ENCODE measurements around the gene FADS2. TPM values are rescaled to one million over a fixed set of nuclear protein-coding genes. Genes with fewer than 3 reads are reported as not detected.

The FADS2 gene
- total and polyA plus RNA-seq, 7 donors, result 3.6 to 50.2 (median 21.7) TPM

GRCh38 chr11:61907871-61908729 lies 80.0 kb downstream of the FADS2 start:
- intact Hi-C loops (cut with DNase I), result no loop called here
- peak overlapping the region in 1 of 4 donors; percentile 40 for H3K27ac ChIP-seq
- TF ChIP-seq POLR2A (IDR thresholded peaks at IDR 0.05), result no peak
- no peak for TF ChIP-seq CTCF (IDR thresholded peaks at IDR 0.05)
- no peak for TF ChIP-seq EP300 (IDR thresholded peaks at IDR 0.05)
- TF ChIP-seq POLR2AphosphoS5 (IDR thresholded peaks at IDR 0.05), result no peak
- H3K27me3 ChIP-seq, result no peaks in the 10 kb centered on the region
- no peaks in the 10 kb centered on the region for H3K9me3 ChIP-seq
- peaks cover 0 to 27% (median 4%) of the 10 kb centered on the region in 4 donors for H3K4me1 ChIP-seq
- H3K4me3 ChIP-seq, result no peak overlapping the region
- H3K36me3 ChIP-seq, result peaks cover 0 to 41% (median 4%) of the 10 kb centered on the region in 4 donors
- no peak for DNase-seq
- WGBS, 2 donors, result 90 to 93% methylated on average over 21 of the region's 21 CpGs

- Histone ChIP-seq H3K9me3 (no peaks in the 10 kb centered on the region), H3K4me1 (peaks cover 0 to 32% (median 4%) of the 10 kb centered on the region in 4 donors), H3K27ac (peak overlapping the region; percentile 17 to 41 (median 31)), H3K4me3 (no peak overlapping the region), H3K27me3 (no peaks in the 10 kb centered on the region), H3K36me3 (peaks cover 0 to 38% (median 4%) of the 10 kb centered on the region in 4 donors)
- no peak for DNase-seq
- intact Hi-C loops (cut with DNase I), result no loop called here
- no peak for TF ChIP-seq POLR2AphosphoS5 (IDR thresholded peaks at IDR 0.05)
- no peak for TF ChIP-seq POLR2A (IDR thresholded peaks at IDR 0.05)
- no peak for TF ChIP-seq CTCF (IDR thresholded peaks at IDR 0.05)
- no peak for TF ChIP-seq EP300 (IDR thresholded peaks at IDR 0.05)
- 78 to 83% methylated on average over 10 of the region's 10 CpGs for WGBS, 2 donors
Observed at GRCh38 chr11:61908730-61909316, 80.7 kb downstream of the FADS2 start.

GRCh38 chr11:61910187-61911127 lies 82.4 kb downstream of the FADS2 start:
- peak; percentile 71 for DNase-seq
- Histone ChIP-seq H3K36me3 (peaks cover 0 to 24% (median 4%) of the 10 kb centered on the region in 4 donors), H3K9me3 (no peaks in the 10 kb centered on the region), H3K4me1 (peaks cover 0 to 32% (median 4%) of the 10 kb centered on the region in 4 donors), H3K27ac (peak overlapping the region; percentile 24 to 58 (median 40)), H3K4me3 (no peak overlapping the region), H3K27me3 (no peaks in the 10 kb centered on the region)
- intact Hi-C loops (cut with DNase I), result no loop called here
- WGBS, 2 donors, result 85 to 90% methylated on average over 13 of the region's 13 CpGs
- TF ChIP-seq POLR2AphosphoS5 (IDR thresholded peaks at IDR 0.05), result no peak
- no peak for TF ChIP-seq POLR2A (IDR thresholded peaks at IDR 0.05)
- TF ChIP-seq CTCF (IDR thresholded peaks at IDR 0.05), result no peak
- no peak for TF ChIP-seq EP300 (IDR thresholded peaks at IDR 0.05)

- Histone ChIP-seq H3K4me3 (no peak overlapping the region), H3K4me1 (peaks cover 0 to 32% (median 4%) of the 10 kb centered on the region in 4 donors), H3K9me3 (no peaks in the 10 kb centered on the region), H3K27ac (peak overlapping the region; percentile 38 to 58 (median 40)), H3K36me3 (peaks cover 0 to 17% (median under 1%) of the 10 kb centered on the region in 4 donors), H3K27me3 (no peaks in the 10 kb centered on the region)
- peak; percentile 61 for DNase-seq
- TF ChIP-seq POLR2A (IDR thresholded peaks at IDR 0.05), result no peak
- no peak for TF ChIP-seq CTCF (IDR thresholded peaks at IDR 0.05)
- TF ChIP-seq EP300 (IDR thresholded peaks at IDR 0.05), result no peak
- TF ChIP-seq POLR2AphosphoS5 (IDR thresholded peaks at IDR 0.05), result no peak
- intact Hi-C loops (cut with DNase I), result no loop called here
- 80 to 86% methylated on average over 7 of the region's 7 CpGs for WGBS, 2 donors
Observed at GRCh38 chr11:61911128-61911700, 83.1 kb downstream of the FADS2 start.
